T1000 (cell line): ENCODE data around the gene CXorf51B.
"Not testable (repeated sequence)": the region's sequence is repeated elsewhere in the genome, so short reads cannot be mapped to it uniquely, and the experiment has no call there.

Experiments used
- DNase-seq: peaks from one replicate; lab custom pipeline; 2025; ENCODE audit warnings: mixed read lengths; lab: John Stamatoyannopoulos, UW

The CXorf51B gene

GRCh38 chrX:146809471-146809870 lies at the start of gene CXorf51B:
Gene CXorf51B (plus strand): TSS chrX:146809771. CDS start chrX:146809792, 21 bp downstream.
- not testable (repeated sequence) for DNase-seq

- DNase-seq = not testable (repeated sequence)
Observed at GRCh38 chrX:146814644-146815043, 5.1 kb downstream of the CXorf51B start, which contains the start of gene CXorf51A. Gene CXorf51A (minus strand): TSS chrX:146814744. CDS start chrX:146814723, 21 bp downstream.

GRCh38 chrX:146831994-146832393 lies 22.4 kb downstream of the CXorf51B start:
- DNase-seq = no peak

- no peak for DNase-seq
Observed at GRCh38 chrX:146854281-146854680, 44.7 kb downstream of the CXorf51B start.
